VCaP (cell line): Measurements from ENCODE around the gene FITM1.

Experiments
- H3K27ac ChIP-seq: fragments of 450-650 bp; 2 replicates; pipeline ENCODE4 v1.5.1; 2017
- CTCF ChIP-seq: fragments of 450-650 bp; conservative IDR thresholded peaks from 2 replicates; pipeline ENCODE4 v1.5.1; 2017; ENCODE audit warnings: mild to moderate bottlenecking, moderate library complexity

The FITM1 gene

GRCh38 chr14:24171422-24172260 lies 41.2 kb downstream of the FITM1 start, which contains the start of gene REC8:
Gene REC8, plus strand, starts transcription at chr14:24172080. Its CDS starts 473 bp downstream, at chr14:24172553.
- no peak within 1 kb of the TSS for H3K27ac ChIP-seq
- no peak for TF ChIP-seq CTCF

DNA sequence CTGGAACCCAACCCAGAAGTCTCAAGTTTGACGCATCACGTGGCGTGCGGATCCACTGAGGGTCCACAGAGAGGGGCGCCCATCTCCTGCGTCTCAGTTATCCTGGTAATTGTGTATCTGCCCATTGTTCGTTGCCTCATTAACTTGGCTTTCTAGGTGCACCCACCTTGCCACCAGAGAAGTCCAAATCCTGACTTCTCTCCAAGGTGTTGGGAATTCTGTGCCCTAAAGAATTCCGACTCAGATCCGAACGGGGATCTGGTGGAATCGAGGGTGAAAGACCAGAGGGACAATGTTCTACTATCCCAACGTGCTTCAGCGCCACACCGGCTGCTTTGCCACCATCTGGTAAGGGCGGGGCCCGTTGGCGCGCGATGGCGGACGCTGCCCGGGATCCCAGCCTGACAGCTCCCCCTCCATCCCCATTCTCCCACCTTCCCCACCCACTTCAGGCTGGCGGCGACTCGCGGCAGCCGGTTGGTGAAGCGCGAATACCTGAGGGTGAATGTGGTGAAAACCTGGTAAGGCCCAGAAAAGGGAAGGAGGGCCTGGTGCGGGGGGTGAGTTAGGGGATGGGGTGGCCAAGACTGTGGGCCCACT lies 41.9 kb downstream of the FITM1 start:
- no peak overlapping the region for H3K27ac ChIP-seq
- TF ChIP-seq CTCF, result no peak

GRCh38 chr14:24172871-24173281 lies 42.4 kb downstream of the FITM1 start:
- no peak for TF ChIP-seq CTCF
- H3K27ac ChIP-seq, result no peak overlapping the region

DNA sequence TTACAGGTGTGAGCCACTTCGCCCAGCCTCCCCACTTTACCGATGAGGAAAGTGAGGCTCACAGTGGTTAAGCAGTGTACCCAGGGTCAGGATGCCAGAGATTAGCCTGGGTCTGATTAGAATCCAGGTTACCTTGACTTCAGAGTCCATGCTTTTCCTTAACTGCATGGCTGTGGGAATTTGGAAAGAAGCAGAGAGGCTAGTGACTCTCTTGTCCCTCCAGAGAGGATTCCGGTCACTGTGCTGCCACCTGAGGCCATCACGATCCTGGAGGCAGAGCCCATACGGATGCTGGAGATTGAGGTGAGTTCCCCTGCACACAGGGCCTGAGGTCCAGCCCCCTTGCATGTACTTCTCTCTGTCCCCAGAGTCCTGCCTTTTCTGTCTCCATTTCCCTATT lies 46.1 kb downstream of the FITM1 start:
- no peak for TF ChIP-seq CTCF
- H3K27ac ChIP-seq, result no peak overlapping the region

GRCh38 chr14:24177041-24177825 lies 46.8 kb downstream of the FITM1 start:
- no peak for TF ChIP-seq CTCF
- no peak overlapping the region for H3K27ac ChIP-seq

GRCh38 chr14:24177891-24178290 lies 47.4 kb downstream of the FITM1 start:
- TF ChIP-seq CTCF, result no peak
- H3K27ac ChIP-seq, result no peak overlapping the region
